Measurements from ENCODE around the gene KCNK1.
A peak's percentile ranks its signal among the peaks of the same experiment; 100 is the strongest.

The KCNK1 gene

DNA sequence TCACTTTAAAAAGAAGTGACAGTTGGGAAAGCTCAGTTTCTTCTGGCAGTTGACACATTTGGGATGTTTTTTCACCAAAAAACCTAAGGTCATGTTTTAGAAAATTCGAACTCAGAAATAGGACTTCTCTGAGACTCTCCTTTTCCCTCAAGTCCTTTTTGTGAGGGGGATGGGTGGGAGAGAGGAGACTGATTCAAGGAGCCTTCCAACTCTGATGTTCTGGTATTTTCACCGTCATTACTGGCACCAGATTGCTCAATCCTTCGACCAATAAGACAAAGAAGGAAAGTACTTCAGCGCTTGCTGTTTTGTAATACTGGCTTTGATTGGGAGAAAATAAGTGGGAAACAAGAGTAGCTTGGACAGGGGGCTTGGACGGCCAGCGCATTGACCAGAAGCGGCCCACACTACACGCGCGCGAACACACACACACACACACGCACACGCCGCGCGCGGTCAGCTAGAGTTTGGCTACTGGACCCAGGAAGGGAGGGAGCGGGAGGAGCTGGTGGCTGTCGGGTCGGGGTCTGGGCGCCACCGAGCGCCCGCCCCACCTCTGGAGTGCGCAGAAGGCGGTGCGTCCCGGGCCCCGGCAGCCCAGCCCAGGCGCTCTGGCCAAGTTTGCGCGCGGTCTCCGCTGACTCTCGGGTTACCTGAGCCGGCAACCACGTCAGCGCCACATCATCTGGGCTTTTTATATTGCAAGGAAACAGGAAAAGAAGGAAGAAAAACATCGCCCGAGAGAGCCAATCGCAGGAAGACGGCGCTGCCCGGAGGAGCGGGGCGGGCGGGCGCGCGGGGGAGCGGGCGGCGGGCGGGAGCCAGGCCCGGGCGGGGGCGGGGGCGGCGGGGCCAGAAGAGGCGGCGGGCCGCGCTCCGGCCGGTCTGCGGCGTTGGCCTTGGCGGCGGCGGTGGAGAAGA lies at the start of gene KCNK1:
TSS of gene KCNK1 (plus strand) at position 855 of the 921 bp plus-strand sequence. CDS start at position 921, 66 bp downstream.
- no peak for TF ChIP-seq JUND (IDR thresholded peaks at IDR 0.05; ENCODE audit: low read depth)
- DNase-seq (ENCODE audit: low read depth in 1 of 2, low spot score in 1 of 2) = peak in 1 of 2 experiments; percentile 84
- in situ Hi-C loops (cut with HindIII; ENCODE audit: low pct_unique_long_range_greater_than_20kb, low sequenced_read_pairs) = no loop called here

DNA sequence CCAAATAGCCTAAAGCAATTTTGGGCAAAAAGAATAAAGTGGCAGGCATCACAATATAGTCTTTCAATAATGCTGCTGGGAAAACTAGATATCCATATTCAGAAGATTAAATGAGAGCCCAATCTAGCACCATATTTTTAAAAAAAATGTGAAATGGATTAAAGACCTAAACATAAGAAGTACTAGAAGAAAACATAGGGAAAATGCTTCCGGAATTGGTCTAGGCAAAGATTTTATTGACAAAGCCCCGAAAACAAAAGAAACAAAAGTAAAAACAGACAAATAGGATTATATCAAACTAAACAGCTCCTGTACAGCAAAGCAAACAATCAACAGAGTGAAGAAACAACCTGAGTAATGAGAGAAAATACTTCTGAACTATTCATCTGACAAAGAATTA lies 48.6 kb upstream of the KCNK1 start:
- DNase-seq (ENCODE audit: low read depth in 1 of 2, low spot score in 1 of 2) = no peak
- no peak for TF ChIP-seq JUND (IDR thresholded peaks at IDR 0.05; ENCODE audit: low read depth)
- in situ Hi-C loops (cut with HindIII; ENCODE audit: low pct_unique_long_range_greater_than_20kb, low sequenced_read_pairs) = no loop called here

DNA sequence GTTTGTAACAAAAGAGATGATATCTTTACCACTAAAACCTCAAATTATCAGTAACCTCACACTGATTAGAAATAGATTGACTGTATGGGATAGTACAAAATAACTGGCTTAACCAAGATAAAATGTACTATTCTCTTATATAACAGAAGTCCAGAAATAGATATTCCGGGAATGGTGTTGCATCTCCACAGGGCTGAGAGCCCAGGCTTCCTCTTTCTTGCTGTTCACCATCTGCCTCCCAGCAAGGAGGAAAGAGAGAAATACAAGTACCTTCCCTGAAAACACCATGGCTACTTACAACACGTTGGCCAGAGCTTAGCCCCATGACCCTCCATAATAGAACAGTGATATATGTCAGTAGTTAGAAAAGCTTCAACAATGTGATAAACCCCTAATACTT lies 47.0 kb upstream of the KCNK1 start:
- DNase-seq (ENCODE audit: low read depth in 1 of 2, low spot score in 1 of 2) = no peak
- in situ Hi-C loops (cut with HindIII; ENCODE audit: low pct_unique_long_range_greater_than_20kb, low sequenced_read_pairs) = no loop called here
- no peak for TF ChIP-seq JUND (IDR thresholded peaks at IDR 0.05; ENCODE audit: low read depth)

DNA sequence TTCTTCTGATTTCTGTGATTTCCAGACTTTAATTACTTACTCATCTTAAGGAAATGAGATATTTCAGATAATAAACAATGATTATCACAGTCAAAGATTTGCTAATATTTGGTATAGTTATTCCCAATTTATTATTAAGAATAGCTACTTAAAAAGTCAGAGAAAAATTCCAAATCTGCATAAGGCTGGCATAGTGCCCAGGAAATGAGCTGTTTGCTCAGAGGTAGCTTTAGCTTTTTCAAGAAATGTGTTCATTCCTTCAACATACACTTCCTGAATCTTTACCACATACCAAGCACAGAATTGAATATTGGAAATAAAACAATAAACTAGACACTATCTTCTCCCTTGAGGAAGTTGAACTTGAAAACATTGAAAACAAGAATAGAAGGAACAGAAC lies 44.3 kb upstream of the KCNK1 start:
- TF ChIP-seq JUND (IDR thresholded peaks at IDR 0.05; ENCODE audit: low read depth) = no peak
- no peak for DNase-seq (ENCODE audit: low read depth in 1 of 2, low spot score in 1 of 2)
- in situ Hi-C loops (cut with HindIII; ENCODE audit: low pct_unique_long_range_greater_than_20kb, low sequenced_read_pairs) = no loop called here

DNA sequence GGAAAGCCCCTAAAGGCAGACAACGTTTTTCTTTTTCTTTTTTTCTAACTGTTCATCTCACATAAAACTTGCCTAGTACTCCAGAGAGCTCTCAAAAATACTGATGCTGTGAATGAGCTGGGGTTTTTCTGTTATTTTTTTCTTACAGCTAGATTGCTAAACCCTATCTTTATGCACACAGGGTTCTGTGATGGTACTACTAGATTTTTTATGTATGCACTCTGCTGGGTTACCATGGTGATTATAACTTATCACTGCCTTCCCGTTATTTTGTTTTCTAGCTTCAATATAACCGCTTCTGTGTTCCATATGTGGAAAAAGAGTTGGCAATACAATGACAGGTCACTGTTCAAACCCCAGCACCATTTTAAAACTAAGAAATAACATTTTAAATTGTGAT lies 43.7 kb upstream of the KCNK1 start:
- in situ Hi-C loops (cut with HindIII; ENCODE audit: low pct_unique_long_range_greater_than_20kb, low sequenced_read_pairs) = no loop called here
- no peak for DNase-seq (ENCODE audit: low read depth in 1 of 2, low spot score in 1 of 2)
- no peak for TF ChIP-seq JUND (IDR thresholded peaks at IDR 0.05; ENCODE audit: low read depth)

DNA sequence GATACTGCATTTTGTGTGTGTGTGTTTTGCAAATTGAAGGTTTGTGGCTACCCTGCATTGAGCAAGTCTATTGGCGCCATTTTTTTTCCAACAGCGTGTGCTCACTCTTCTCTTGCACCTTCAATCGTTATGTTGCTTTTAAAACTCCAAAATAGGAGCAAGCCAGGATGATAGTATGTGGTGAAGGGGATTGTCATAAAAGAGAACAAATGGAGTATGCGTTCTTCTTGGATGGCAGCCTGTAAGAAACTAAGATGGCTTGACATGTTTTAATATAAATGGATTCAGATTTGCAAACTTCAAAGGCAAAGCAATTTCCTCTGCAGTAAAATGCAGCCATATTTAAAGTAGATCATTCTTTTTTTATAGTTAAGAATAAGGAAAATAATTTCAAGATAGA lies 43.2 kb upstream of the KCNK1 start:
- no peak for DNase-seq (ENCODE audit: low read depth in 1 of 2, low spot score in 1 of 2)
- TF ChIP-seq JUND (IDR thresholded peaks at IDR 0.05; ENCODE audit: low read depth) = no peak
- in situ Hi-C loops (cut with HindIII; ENCODE audit: low pct_unique_long_range_greater_than_20kb, low sequenced_read_pairs) = no loop called here

DNA sequence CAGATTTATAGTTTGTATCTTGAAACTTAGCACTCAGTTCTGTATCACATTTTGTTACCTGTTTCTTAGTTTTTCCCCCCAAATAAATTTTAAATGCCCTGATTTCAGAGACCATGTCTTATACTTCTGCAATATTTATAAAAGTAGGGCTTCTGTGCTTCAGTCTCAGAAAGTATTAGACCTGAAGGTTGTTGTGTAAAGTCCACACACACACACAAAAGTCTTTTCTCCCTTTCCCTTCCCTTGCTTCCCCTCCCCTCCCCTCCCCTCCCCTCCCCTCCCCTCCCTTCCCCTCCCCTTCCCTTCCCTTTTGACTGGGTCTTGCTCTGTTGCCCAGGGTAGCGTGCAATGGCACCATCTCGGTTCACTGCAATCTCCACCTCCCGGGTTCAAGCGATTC lies 41.0 kb upstream of the KCNK1 start:
- DNase-seq (ENCODE audit: low read depth in 1 of 2, low spot score in 1 of 2) = no peak
- TF ChIP-seq JUND (IDR thresholded peaks at IDR 0.05; ENCODE audit: low read depth) = no peak

DNA sequence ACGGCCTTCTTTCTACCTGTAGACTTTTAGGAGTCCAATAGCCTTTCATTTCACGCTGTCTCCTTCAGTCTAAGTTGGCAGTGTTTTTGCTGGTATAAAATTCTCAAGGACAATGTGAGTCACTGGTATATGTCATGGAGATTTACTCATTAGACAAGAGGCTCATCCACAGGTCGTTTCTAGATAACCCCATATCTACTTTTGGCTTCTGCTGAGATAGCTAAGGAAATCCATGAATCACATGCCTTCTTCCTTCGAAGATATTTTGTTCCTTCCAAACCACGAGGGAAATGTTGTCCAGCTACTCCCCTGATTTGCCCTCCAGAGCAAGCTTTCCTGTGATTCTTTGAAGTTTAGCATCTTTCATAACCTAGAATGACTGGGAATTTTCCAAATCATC lies 38.5 kb upstream of the KCNK1 start:
- TF ChIP-seq JUND (IDR thresholded peaks at IDR 0.05; ENCODE audit: low read depth) = no peak
- in situ Hi-C loops (cut with HindIII; ENCODE audit: low pct_unique_long_range_greater_than_20kb, low sequenced_read_pairs) = no loop called here
- DNase-seq (ENCODE audit: low read depth in 1 of 2, low spot score in 1 of 2) = no peak

More for the DNA sequence above, 41.0 kb upstream of the KCNK1 start:
- in situ Hi-C loops (cut with HindIII; ENCODE audit: low pct_unique_long_range_greater_than_20kb, low sequenced_read_pairs) = no loop called here

DNA sequence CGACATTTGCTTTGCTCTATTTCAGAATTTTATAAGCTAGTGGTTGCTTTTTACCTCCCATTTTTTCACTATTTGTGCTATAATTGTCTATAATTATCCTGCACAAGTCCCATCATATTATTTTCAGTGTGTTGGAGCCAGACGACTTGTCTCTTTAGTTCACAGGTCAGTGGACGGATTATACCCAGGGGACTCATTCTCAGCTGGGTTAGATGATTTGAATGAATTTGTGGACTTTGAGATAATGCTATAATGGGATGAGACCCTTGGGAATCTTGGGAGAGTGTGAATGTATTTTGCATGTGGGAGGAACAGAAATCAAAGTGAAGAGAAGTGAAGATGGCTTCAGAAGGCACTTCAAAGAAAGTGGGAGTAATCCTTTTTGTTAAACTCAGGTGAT lies 31.5 kb upstream of the KCNK1 start:
- DNase-seq (ENCODE audit: low read depth in 1 of 2, low spot score in 1 of 2) = no peak
- in situ Hi-C loops (cut with HindIII; ENCODE audit: low pct_unique_long_range_greater_than_20kb, low sequenced_read_pairs) = no loop called here
- TF ChIP-seq JUND (IDR thresholded peaks at IDR 0.05; ENCODE audit: low read depth) = no peak

DNA sequence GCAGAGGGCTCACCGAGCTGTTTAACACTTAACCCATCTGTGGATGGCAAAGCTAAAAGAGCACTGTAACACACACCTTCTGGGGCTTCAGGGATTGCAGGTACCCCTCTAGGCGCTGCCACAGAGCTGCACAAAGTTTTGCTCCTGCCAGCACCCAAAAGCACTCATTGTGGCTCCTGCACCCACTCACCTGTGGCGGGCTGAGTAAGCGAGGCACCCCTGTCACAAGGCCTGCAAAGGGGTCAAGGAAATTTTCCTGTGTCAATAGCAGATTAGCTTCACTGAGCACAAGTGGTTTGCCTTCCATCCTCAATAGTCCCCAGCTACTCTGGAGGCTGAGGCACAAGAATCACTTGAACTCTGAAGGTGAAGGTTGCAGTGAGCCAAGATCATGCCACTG lies 29.5 kb upstream of the KCNK1 start:
- no peak for TF ChIP-seq JUND (IDR thresholded peaks at IDR 0.05; ENCODE audit: low read depth)
- no peak for DNase-seq (ENCODE audit: low read depth in 1 of 2, low spot score in 1 of 2)
- in situ Hi-C loops (cut with HindIII; ENCODE audit: low pct_unique_long_range_greater_than_20kb, low sequenced_read_pairs) = no loop called here

DNA sequence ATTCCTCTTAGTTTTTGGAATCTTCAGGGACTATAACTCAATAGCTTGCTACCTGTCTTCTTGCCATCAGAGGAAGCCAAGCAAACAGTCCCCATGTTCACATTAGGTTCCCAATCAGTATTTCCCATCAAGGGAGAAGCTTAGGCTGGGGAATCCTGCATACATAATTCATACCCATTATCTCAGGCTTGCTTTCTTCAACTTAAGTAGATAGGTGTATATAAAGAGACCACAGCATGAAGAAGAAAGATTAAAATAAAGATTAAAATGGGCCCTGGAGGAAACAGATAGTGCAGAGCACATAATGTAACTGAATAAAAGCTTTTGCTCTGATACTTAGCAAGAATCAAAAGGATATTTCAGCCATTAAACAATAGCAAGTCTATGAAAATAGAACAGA lies 29.0 kb upstream of the KCNK1 start:
- no peak for DNase-seq (ENCODE audit: low read depth in 1 of 2, low spot score in 1 of 2)
- in situ Hi-C loops (cut with HindIII; ENCODE audit: low pct_unique_long_range_greater_than_20kb, low sequenced_read_pairs) = no loop called here
- TF ChIP-seq JUND (IDR thresholded peaks at IDR 0.05; ENCODE audit: low read depth) = no peak

DNA sequence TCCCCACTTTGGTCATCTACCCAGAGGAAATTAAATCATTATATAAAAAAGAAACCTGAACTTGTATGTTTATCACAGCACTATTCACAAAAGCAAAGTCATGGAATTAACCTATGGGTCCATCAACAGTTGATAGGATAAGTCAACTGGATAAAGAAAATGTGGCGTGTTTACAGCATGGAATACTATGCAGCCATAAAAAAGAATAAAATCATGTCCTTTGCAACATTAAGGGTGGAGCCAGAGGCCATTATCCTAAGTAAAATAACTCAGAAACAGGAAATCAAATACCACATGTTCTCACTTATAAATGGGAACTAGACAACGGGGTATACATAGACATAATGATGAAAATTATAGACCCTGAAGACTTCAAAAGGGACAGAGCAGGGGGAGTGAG lies 27.6 kb upstream of the KCNK1 start:
- no peak for TF ChIP-seq JUND (IDR thresholded peaks at IDR 0.05; ENCODE audit: low read depth)
- in situ Hi-C loops (cut with HindIII; ENCODE audit: low pct_unique_long_range_greater_than_20kb, low sequenced_read_pairs) = no loop called here
- no peak for DNase-seq (ENCODE audit: low read depth in 1 of 2, low spot score in 1 of 2)

DNA sequence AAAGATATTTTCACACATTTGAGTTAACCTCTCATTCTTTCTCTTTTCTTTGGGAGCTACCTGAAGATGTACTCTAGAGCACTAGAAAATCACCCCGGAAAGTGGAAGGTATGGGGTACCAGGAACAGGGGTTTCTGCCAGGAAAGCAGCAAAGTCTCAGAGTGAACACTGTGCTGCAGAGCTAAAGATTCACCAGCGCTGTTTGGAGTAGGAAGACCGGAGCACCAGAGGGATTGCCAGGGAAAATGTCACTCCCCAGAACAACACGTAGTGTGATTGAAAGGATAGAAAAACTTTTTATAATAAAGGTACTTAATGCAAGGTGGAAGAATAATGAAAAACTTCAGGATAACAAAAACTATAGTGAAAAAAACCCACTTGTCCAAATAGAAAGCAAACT lies 26.7 kb upstream of the KCNK1 start:
- DNase-seq (ENCODE audit: low read depth in 1 of 2, low spot score in 1 of 2) = no peak
- in situ Hi-C loops (cut with HindIII; ENCODE audit: low pct_unique_long_range_greater_than_20kb, low sequenced_read_pairs) = no loop called here
- no peak for TF ChIP-seq JUND (IDR thresholded peaks at IDR 0.05; ENCODE audit: low read depth)
